Stomach (tissue), 4 donors: Measurements from ENCODE around the gene GLRX5.

Source experiments
- EP300 ChIP-seq: sonication (generic); formaldehyde crosslinking; IDR thresholded peaks from one replicate; pipeline ENCODE4 v1.6.1; 2017; ENCODE audit warnings: antibody characterized with exemption
- POLR2AphosphoS5 ChIP-seq, 3 donors: sonication (generic); formaldehyde crosslinking; IDR thresholded peaks; one replicate each; pipeline ENCODE4 v1.6.1; 2016; ENCODE audit warnings: antibody characterized with exemption in 3 of 3
- TF ChIP-seq, protein P1 (sequence below), 7 experiments: fragments of 450-650 bp in 4 of 7; fragments of 200-600 bp in 3 of 7; sonication (generic) in 3 of 7; IDR thresholded peaks; one replicate each; pipeline ENCODE4 v1.5.1; 2016 to 2019; ENCODE audit warnings: antibody characterized with exemption in 7 of 7, control low read depth in 2 of 7, mild to moderate bottlenecking in 1 of 7

DNA sequence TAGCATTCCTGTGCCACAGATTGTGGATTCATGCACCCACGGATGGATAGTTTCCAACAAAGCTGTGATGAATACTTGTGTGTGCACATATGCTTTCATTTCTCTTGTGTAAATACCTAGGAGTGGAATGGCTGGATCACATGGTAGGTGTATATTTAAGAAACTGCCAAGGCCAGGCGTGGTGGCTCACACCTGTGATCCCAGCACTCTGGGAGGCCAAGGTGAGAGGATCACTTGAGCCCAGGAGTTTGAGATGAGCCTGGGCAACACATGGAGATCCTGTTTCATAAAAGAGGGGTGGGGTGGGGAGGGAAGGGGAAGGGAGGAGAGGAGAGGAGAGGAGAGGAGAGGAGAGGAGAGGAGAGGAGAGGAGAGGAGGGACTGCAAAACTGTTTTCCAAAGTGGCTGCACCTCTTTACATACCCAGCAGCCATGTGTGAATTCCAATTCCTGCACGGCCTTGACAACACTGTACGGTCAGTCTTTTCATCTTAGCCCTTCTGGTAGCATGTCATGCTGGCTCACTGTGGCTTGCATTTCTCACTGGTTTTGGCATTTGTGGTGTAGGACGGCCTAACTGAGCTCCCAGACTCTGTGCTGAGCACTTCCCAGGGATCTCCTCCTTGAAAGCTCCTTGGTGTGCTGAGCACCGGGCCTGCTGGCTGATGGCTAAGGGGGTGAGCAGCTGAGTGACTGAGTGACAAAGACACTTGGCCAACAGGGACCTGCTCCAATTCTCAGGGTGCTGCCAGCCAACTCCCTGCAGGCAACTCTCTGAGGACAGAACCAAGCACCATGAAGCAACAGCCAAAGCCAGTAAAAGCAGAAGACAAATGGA, 46.3 kb upstream of the GLRX5 start:
- TF ChIP-seq, protein P1, sequence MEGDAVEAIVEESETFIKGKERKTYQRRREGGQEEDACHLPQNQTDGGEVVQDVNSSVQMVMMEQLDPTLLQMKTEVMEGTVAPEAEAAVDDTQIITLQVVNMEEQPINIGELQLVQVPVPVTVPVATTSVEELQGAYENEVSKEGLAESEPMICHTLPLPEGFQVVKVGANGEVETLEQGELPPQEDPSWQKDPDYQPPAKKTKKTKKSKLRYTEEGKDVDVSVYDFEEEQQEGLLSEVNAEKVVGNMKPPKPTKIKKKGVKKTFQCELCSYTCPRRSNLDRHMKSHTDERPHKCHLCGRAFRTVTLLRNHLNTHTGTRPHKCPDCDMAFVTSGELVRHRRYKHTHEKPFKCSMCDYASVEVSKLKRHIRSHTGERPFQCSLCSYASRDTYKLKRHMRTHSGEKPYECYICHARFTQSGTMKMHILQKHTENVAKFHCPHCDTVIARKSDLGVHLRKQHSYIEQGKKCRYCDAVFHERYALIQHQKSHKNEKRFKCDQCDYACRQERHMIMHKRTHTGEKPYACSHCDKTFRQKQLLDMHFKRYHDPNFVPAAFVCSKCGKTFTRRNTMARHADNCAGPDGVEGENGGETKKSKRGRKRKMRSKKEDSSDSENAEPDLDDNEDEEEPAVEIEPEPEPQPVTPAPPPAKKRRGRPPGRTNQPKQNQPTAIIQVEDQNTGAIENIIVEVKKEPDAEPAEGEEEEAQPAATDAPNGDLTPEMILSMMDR (IDR thresholded peaks at IDR 0.05): no peak
- TF ChIP-seq POLR2AphosphoS5 (IDR thresholded peaks at IDR 0.05): no peak
- TF ChIP-seq EP300: no peak
